HG03520 (cell line): Measurements from ENCODE around the gene GLT6D1.
"Not testable (repeated sequence)": the region's sequence is repeated elsewhere in the genome, so short reads cannot be mapped to it uniquely, and the experiment has no call there.

Experiments used
- ATAC-seq: cut with Tn5 transposase; IDR thresholded peaks from one replicate; pipeline ENCODE4 v1.9.1; 2021; ENCODE audit warnings: mild to moderate bottlenecking, moderate library complexity; ENCODE audit not compliant: unreplicated experiment

GLT6D1 gene

GRCh38 chr9:135665795-135666189, 26.5 kb upstream of the GLT6D1 start:
- no peak for ATAC-seq

GRCh38 chr9:135664801-135665794, 25.8 kb upstream of the GLT6D1 start:
- ATAC-seq, result no peak

- no peak for ATAC-seq
These were observed 24.9 kb upstream of the GLT6D1 start for GRCh38 chr9:135664266-135664665.

- no peak for ATAC-seq
These were observed 24.5 kb upstream of the GLT6D1 start for GRCh38 chr9:135663857-135664256.

GRCh38 chr9:135663451-135663770, 24.1 kb upstream of the GLT6D1 start:
- no peak for ATAC-seq

- ATAC-seq, result no peak
These were observed 23.6 kb upstream of the GLT6D1 start, which contains the start of gene LCN9 for GRCh38 chr9:135662758-135663450. TSS of gene LCN9 (plus strand) at chr9:135663309. CDS start at chr9:135663322, 13 bp downstream.

- no peak for ATAC-seq
These were observed 22.6 kb upstream of the GLT6D1 start for GRCh38 chr9:135661816-135662560.

GRCh38 chr9:135660407-135660806, 21.1 kb upstream of the GLT6D1 start:
- no peak for ATAC-seq

- no peak for ATAC-seq
These were observed 19.9 kb upstream of the GLT6D1 start for GRCh38 chr9:135659252-135659651.

GRCh38 chr9:135657416-135657815, 18.1 kb upstream of the GLT6D1 start:
- ATAC-seq, result no peak

GRCh38 chr9:135655317-135655716, 16.0 kb upstream of the GLT6D1 start:
- ATAC-seq, result no peak

- no peak for ATAC-seq
These were observed 11.1 kb upstream of the GLT6D1 start for GRCh38 chr9:135650408-135650807.

GRCh38 chr9:135649508-135649907, 10.2 kb upstream of the GLT6D1 start:
- ATAC-seq, result no peak

- no peak for ATAC-seq
These were observed 9.4 kb upstream of the GLT6D1 start for GRCh38 chr9:135648494-135649410.

GRCh38 chr9:135647884-135648283, 8.5 kb upstream of the GLT6D1 start:
- ATAC-seq, result no peak

GRCh38 chr9:135644631-135645218, 5.4 kb upstream of the GLT6D1 start:
- no peak for ATAC-seq

GRCh38 chr9:135641745-135642144, 2.4 kb upstream of the GLT6D1 start:
- ATAC-seq, result no peak

- ATAC-seq, result no peak
These were observed 1.7 kb upstream of the GLT6D1 start for GRCh38 chr9:135641047-135641446.

- not testable (repeated sequence) for ATAC-seq
These were observed 2.3 kb downstream of the GLT6D1 start for GRCh38 chr9:135636930-135637530.
